Caco-2 (cell line): Measurements from ENCODE around the gene SKA1. TPM values are rescaled to one million over a fixed set of nuclear protein-coding genes. Genes with fewer than 3 reads are reported as not detected.

Source experiments
- Bru-seq: library from RNA; stranded (reverse); fragments of 400-500 nt; gene quantifications from one replicate; lab custom pipeline; 2021; lab: Mats Ljungman, UMichigan
- BruChase-seq, 2 experiments: library from RNA; stranded (reverse); fragments of 400-500 nt; gene quantifications; one replicate each; lab custom pipeline; 2021; lab: Mats Ljungman, UMichigan
- BruUV-seq: library from RNA; stranded (reverse); fragments of 400-500 nt; replicated peaks from 2 replicates; lab custom pipeline; 2021; lab: Mats Ljungman, UMichigan
- CTCF ChIA-PET: fragments of 300-600 bp; sonication (Branson Sonifier 250); formaldehyde crosslinking; loops from one replicate; lab custom pipeline; 2022; ENCODE audit warnings: antibody characterized with exemption; lab: Charles Lee
- POLR2A ChIA-PET: fragments of 300-600 bp; sonication (Branson Sonifier 250); formaldehyde crosslinking; loops from one replicate; lab custom pipeline; 2022; ENCODE audit warnings: antibody characterized with exemption; lab: Charles Lee
- DNase-seq, 2 experiments: peaks; one replicate each; pipeline versions ENCODE4 v3.0.0 to v3.0.0-alpha.2; 2020 to 2022
- H3K27me3 ChIP-seq: replicated peaks from 2 replicates; pipeline ENCODE4 v1.6.0; 2011; ENCODE audit warnings: low read length; ENCODE audit not compliant: control insufficient read depth, insufficient read depth
- H3K36me3 ChIP-seq: 2 replicates; pipeline ENCODE4 v1.5.1; 2011; ENCODE audit warnings: low read length; ENCODE audit not compliant: control insufficient read depth, insufficient read depth
- H3K4me1 ChIP-seq: fragments of 250-450 bp; sonication (Bioruptor Pico); 2 replicates; pipeline ENCODE4 v1.5.1; 2020; ENCODE audit warnings: mild to moderate bottlenecking
- H3K4me3 ChIP-seq: 2 replicates; pipeline ENCODE4 v1.5.1; 2011; ENCODE audit warnings: low read depth, mild to moderate bottlenecking, control low read depth, low read length
- H3K9me3 ChIP-seq: fragments of 250-450 bp; sonication (Bioruptor Pico); 2 replicates; pipeline ENCODE4 v1.5.1; 2020; ENCODE audit warnings: mild to moderate bottlenecking, moderate library complexity
- H3K27ac Mint-ChIP-seq: one replicate; pipeline ENCODE4 v1.8.0; 2022; ENCODE audit warnings: mixed read lengths; ENCODE audit not compliant: unreplicated experiment
- H3K27me3 Mint-ChIP-seq: one replicate; pipeline ENCODE4 v1.8.0; 2022; ENCODE audit warnings: mixed read lengths; ENCODE audit not compliant: insufficient read depth, unreplicated experiment
- H3K36me3 Mint-ChIP-seq: one replicate; pipeline ENCODE4 v1.8.0; 2022; ENCODE audit warnings: mild to moderate bottlenecking, mixed read lengths; ENCODE audit not compliant: insufficient read depth, unreplicated experiment
- H3K4me1 Mint-ChIP-seq: one replicate; pipeline ENCODE4 v1.8.0; 2022; ENCODE audit warnings: low read depth, mixed read lengths; ENCODE audit not compliant: unreplicated experiment
- H3K4me3 Mint-ChIP-seq: one replicate; pipeline ENCODE4 v1.8.0; 2022; ENCODE audit warnings: mild to moderate bottlenecking, moderate library complexity, mixed read lengths; ENCODE audit not compliant: unreplicated experiment
- H3K9me3 Mint-ChIP-seq: one replicate; pipeline ENCODE4 v1.8.0; 2022; ENCODE audit warnings: mixed read lengths; ENCODE audit not compliant: unreplicated experiment
- intact Hi-C: fragments of 100-400 bp; cut with micrococcal nuclease; formaldehyde crosslinking; loops from one replicate; pipeline ENCODE4 v1.10.0; 2022; ENCODE audit not compliant: unreplicated experiment
- long read RNA-seq: library from polyadenylated mRNA; stranded (forward); transcript quantifications from one replicate; pipeline ENCODE4 v2.0.0, GENCODE V29; 2022
- total RNA-seq: library from RNA; stranded (reverse); gene quantifications from 2 replicates; pipeline ENCODE4 v1.2.3, GENCODE V29; 2022
- TF ChIP-seq, protein P1 (sequence below), 2 experiments: fragments of 200-600 bp in 1 of 2; IDR thresholded peaks; 1 replicate in 1 of 2; 2 replicates in 1 of 2; pipeline versions ENCODE4 v1.5.1 to v1.8.0; 2011 to 2022; ENCODE audit warnings: antibody characterized with exemption in 1 of 2, control low read depth in 1 of 2, inconsistent platforms in 1 of 2, low read depth in 1 of 2, low read length in 1 of 2, mild to moderate bottlenecking in 1 of 2, moderate library complexity in 1 of 2; ENCODE audit not compliant: insufficient read depth in 1 of 2, severe bottlenecking in 1 of 2, unreplicated experiment in 1 of 2

The SKA1 gene, protein sequence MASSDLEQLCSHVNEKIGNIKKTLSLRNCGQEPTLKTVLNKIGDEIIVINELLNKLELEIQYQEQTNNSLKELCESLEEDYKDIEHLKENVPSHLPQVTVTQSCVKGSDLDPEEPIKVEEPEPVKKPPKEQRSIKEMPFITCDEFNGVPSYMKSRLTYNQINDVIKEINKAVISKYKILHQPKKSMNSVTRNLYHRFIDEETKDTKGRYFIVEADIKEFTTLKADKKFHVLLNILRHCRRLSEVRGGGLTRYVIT
- total RNA-seq (31.3 and 32.4 TPM in 2 replicates), Bru-seq, nascent RNA (percentile 80 among the genes with signal in this experiment), BruChase-seq, experiment 1, labeled RNA remaining after a 2-hour chase (percentile 84 among the genes with signal in this experiment), BruChase-seq, experiment 2, labeled RNA remaining after a 6-hour chase (percentile 90 among the genes with signal in this experiment)
- long read RNA-seq, transcript SKA1-202 (7 exons, 979 nt) = minor isoform, 7 of 42 reads
- long read RNA-seq, transcript SKA1-201 (7 exons, 2,905 nt) = major isoform, 9 of 42 reads
- long read RNA-seq, partial matches to known transcripts = 11 of 42 reads
- long read RNA-seq, other reads (novel, unspliced or antisense) = 15 of 42 reads

DNA sequence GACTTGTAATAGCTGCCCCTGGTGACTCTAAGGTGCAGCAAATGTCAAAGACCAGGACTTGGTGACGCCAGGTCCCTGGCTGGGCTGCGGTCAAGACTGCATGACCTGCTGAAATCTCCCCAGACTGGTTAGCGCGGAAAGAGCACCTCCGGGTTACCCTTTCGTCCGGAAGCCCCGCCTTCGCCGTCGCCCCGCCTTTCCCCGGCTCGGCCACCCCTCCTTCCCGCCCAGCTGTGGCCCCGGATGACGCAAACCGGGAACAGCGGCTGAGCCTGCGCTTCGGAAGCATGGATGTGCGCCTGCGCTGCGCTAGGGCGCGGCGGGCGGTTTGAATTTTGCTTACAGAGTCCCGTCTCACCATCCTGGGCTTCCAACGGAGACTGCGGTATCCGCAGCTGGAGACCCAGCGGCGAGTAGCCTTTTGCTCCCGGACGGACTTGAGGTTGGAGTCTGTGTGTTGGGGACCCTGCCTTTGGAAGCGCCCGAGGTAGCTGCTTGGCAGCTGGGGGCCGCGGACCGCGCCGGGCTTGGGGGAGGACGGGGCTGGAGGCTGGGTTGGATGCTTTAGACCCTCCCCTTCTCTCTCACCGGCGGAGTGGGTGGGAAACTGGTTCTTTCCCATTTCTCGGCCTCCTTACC is at the start of gene SKA1:
SKA1 (plus strand) TSS at position 294 of the 639 bp plus-strand sequence. CDS start 785 bp downstream, outside the sequence.
- intact Hi-C loops = loop anchor here (1.0 kb wide), 1 partner anchor 29 kb away; no protein-coding TSS in a partner anchor
- Histone ChIP-seq H3K4me3 (peak within 1 kb of the TSS; percentile 59), H3K4me1 (peaks cover 4% of the 10 kb centered on the region), H3K9me3 (no peaks in the 10 kb centered on the region), H3K36me3 (no peaks in the 10 kb centered on the region), H3K27me3 (no peaks in the 10 kb centered on the region)
- TF ChIP-seq, protein P1, sequence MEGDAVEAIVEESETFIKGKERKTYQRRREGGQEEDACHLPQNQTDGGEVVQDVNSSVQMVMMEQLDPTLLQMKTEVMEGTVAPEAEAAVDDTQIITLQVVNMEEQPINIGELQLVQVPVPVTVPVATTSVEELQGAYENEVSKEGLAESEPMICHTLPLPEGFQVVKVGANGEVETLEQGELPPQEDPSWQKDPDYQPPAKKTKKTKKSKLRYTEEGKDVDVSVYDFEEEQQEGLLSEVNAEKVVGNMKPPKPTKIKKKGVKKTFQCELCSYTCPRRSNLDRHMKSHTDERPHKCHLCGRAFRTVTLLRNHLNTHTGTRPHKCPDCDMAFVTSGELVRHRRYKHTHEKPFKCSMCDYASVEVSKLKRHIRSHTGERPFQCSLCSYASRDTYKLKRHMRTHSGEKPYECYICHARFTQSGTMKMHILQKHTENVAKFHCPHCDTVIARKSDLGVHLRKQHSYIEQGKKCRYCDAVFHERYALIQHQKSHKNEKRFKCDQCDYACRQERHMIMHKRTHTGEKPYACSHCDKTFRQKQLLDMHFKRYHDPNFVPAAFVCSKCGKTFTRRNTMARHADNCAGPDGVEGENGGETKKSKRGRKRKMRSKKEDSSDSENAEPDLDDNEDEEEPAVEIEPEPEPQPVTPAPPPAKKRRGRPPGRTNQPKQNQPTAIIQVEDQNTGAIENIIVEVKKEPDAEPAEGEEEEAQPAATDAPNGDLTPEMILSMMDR (IDR thresholded peaks at IDR 0.05; ENCODE audit: insufficient read depth in 1 of 2, low read depth in 1 of 2, low read length in 1 of 2, severe bottlenecking in 1 of 2, unreplicated experiment in 1 of 2) = no peak
- ChIA-PET POLR2A (interaction anchor here (0.6 kb wide), 1 partner anchor 284 kb away, joined by 4 read pairs; no protein-coding TSS in a partner anchor), CTCF (interaction anchor here (0.6 to 1.2 kb wide), 3 partner anchors 18 to 172 kb away, joined by 3 to 4 read pairs (median 4); no protein-coding TSS in a partner anchor)
- Mint-ChIP-seq H3K36me3 (peaks cover 7% of the 10 kb centered on the region), H3K27me3 (no peaks in the 10 kb centered on the region), H3K9me3 (no peaks in the 10 kb centered on the region), H3K4me3 (peak within 1 kb of the TSS; percentile 74), H3K4me1 (no peaks in the 10 kb centered on the region), H3K27ac (peak within 1 kb of the TSS; percentile 84)
- no TSS peak for BruUV-seq
- peak; percentile 88 for DNase-seq

DNA sequence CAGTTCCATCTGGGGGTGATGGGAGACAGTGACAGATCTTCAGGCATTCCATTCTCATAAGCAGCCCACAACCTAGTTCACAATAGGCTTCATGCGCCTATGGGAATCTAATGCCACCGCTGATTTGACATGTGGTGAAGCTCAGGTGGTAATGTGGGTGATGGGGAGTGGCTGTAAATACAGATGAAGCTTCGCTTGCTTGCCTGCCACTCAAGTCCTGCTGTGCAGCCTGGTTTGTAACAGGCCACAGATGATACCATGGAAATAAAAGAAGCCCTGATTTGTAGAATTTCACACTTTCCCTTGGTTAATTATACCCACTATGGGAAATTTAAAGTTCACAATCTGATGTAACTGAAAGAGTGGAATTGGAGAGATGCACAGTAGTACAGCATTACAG is 46.9 kb upstream of the SKA1 start:
- Histone ChIP-seq H3K9me3 (no peaks in the 10 kb centered on the region), H3K36me3 (no peaks in the 10 kb centered on the region), H3K27me3 (no peaks in the 10 kb centered on the region), H3K4me1 (no peaks in the 10 kb centered on the region), H3K4me3 (no peak overlapping the region)
- H3K27me3 Mint-ChIP-seq = peaks cover 8% of the 10 kb centered on the region
- H3K27ac Mint-ChIP-seq = no peak overlapping the region
- no peaks in the 10 kb centered on the region for H3K4me1 Mint-ChIP-seq
- DNase-seq = no peak
- H3K9me3 Mint-ChIP-seq = no peaks in the 10 kb centered on the region
- CTCF ChIA-PET = no interaction called here
- POLR2A ChIA-PET = no interaction called here
- no peaks in the 10 kb centered on the region for H3K36me3 Mint-ChIP-seq
- BruUV-seq = no TSS peak
- TF ChIP-seq, protein P1 (IDR thresholded peaks at IDR 0.05; ENCODE audit: insufficient read depth in 1 of 2, low read depth in 1 of 2, low read length in 1 of 2, severe bottlenecking in 1 of 2, unreplicated experiment in 1 of 2) = no peak
- intact Hi-C loops = no loop called here
- H3K4me3 Mint-ChIP-seq = no peak overlapping the region

DNA sequence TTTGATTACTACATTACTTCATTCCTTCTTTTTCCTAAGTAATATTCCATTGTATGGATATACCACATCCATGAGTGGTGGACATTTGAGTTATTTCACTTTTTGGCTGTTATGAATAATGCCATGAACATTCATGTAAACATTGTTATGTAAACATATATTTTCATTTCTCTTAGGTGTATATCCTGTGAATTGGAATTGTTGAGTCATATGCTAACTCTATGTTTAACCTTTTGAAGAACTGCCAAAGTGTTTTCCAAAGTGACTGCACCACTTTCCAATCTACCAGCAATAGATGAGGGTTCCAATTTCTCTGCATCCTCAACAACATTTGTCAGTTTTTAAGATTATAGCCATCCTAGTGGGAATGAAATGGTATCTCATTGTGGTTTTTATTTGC is 44.7 kb upstream of the SKA1 start:
- H3K27me3 Mint-ChIP-seq = peaks cover 6% of the 10 kb centered on the region
- no peaks in the 10 kb centered on the region for H3K4me1 ChIP-seq
- H3K4me1 Mint-ChIP-seq = no peaks in the 10 kb centered on the region
- intact Hi-C loops = no loop called here
- CTCF ChIA-PET = no interaction called here
- no peaks in the 10 kb centered on the region for H3K27me3 ChIP-seq
- H3K36me3 Mint-ChIP-seq = no peaks in the 10 kb centered on the region
- no peak for DNase-seq
- no peaks in the 10 kb centered on the region for H3K9me3 Mint-ChIP-seq
- H3K36me3 ChIP-seq = no peaks in the 10 kb centered on the region
- BruUV-seq = no TSS peak
- no peak overlapping the region for H3K4me3 ChIP-seq
- no peaks in the 10 kb centered on the region for H3K9me3 ChIP-seq
- H3K4me3 Mint-ChIP-seq = no peak overlapping the region
- TF ChIP-seq, protein P1 (IDR thresholded peaks at IDR 0.05; ENCODE audit: insufficient read depth in 1 of 2, low read depth in 1 of 2, low read length in 1 of 2, severe bottlenecking in 1 of 2, unreplicated experiment in 1 of 2) = no peak
- POLR2A ChIA-PET = no interaction called here
- no peak overlapping the region for H3K27ac Mint-ChIP-seq
